Mucosa of descending colon (tissue), 3 donors: Measurements from ENCODE around the gene ZDHHC13. TPM values are rescaled to one million over a fixed set of nuclear protein-coding genes. Genes with fewer than 3 reads are reported as not detected.

ENCODE experiments used
- ATAC-seq: fragments of 200-7000 bp; cut with Tn5 transposase; one replicate; pipeline ENCODE4 v1.9.1; 2020; ENCODE audit warnings: mild to moderate bottlenecking, moderate library complexity
- DNase-seq, 3 donors: peaks; one replicate each; pipeline ENCODE4 v3.0.0-alpha.2; 2020
- H3K36me3 ChIP-seq: fragments of 200-600 bp; one replicate; pipeline ENCODE4 v1.8.0; 2021; ENCODE audit warnings: low read depth, mild to moderate bottlenecking
- H3K4me1 ChIP-seq: fragments of 200-600 bp; one replicate; pipeline ENCODE4 v1.8.0; 2021; ENCODE audit warnings: low read depth, mild to moderate bottlenecking
- H3K4me3 ChIP-seq: fragments of 200-600 bp; one replicate; pipeline ENCODE4 v1.8.0; 2021; ENCODE audit warnings: mild to moderate bottlenecking
- H3K9me3 ChIP-seq: fragments of 200-600 bp; one replicate; pipeline ENCODE4 v1.8.0; 2021; ENCODE audit warnings: mild to moderate bottlenecking
- intact Hi-C, 2 donors: fragments of 100-400 bp; cut with DNase I in 1 of 2; cut with micrococcal nuclease in 1 of 2; formaldehyde crosslinking; loops; one replicate each; pipeline versions ENCODE4 v1.11.0 to v1.11.1; 2022; cut with DNase I, micrococcal nuclease
- total RNA-seq, 3 donors: library from RNA; stranded (reverse); fragmentation: NEBNext Ultra II Directional in 2 of 3; extraction: Animal tissue kit (Norgen Biotek cat#: 25700) in 2 of 3; gene quantifications; one replicate each; pipeline versions ENCODE4 v1.2.1 to v1.2.4, GENCODE V29; 2021 to 2023
- TF ChIP-seq, protein P1 (sequence below): fragments of 200-600 bp; IDR thresholded peaks from one replicate; pipeline ENCODE4 v1.8.0; 2022; ENCODE audit warnings: antibody characterized with exemption, mild to moderate bottlenecking
- donor health status: DM: no; HTN: no; CAD: no; lungs with moderate emphysema.
- donor health status: DM: no; HTN: no; CAD: no.
- donor health status: DM: no; HTN: yes; CAD: no.

The ZDHHC13 gene
- total RNA-seq, 3 donors from 2014 or later, result 19.7 to 33.4 (median 27.2) TPM

- intact Hi-C loops, result no loop called here
Measured at GRCh38 chr11:19092850-19093249, 24.1 kb upstream of the ZDHHC13 start.

DNA sequence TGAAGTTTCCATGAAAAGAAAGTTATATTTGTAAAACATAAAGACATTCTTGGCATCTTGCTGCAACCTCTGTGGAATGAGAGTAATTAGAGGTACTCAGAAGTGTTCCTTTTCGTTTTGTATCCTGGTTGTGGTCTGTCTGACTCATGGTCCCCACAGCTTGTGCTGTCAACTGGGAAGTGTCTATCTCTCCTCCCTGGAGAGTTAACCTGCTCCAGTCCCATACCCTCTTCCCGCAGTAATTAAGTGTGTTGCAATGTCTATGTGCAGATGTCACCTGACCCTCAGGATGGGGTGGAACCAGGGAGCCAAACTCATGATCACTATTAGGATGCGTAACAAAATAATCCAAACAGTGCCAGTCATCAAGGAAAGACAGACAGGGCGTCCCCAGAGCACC, 23.0 kb upstream of the ZDHHC13 start:
- ATAC-seq (peak; percentile 75), DNase-seq (no peak)
- peaks cover 8% of the 10 kb centered on the region for H3K4me1 ChIP-seq
- H3K9me3 ChIP-seq, result no peaks in the 10 kb centered on the region
- TF ChIP-seq, protein P1, sequence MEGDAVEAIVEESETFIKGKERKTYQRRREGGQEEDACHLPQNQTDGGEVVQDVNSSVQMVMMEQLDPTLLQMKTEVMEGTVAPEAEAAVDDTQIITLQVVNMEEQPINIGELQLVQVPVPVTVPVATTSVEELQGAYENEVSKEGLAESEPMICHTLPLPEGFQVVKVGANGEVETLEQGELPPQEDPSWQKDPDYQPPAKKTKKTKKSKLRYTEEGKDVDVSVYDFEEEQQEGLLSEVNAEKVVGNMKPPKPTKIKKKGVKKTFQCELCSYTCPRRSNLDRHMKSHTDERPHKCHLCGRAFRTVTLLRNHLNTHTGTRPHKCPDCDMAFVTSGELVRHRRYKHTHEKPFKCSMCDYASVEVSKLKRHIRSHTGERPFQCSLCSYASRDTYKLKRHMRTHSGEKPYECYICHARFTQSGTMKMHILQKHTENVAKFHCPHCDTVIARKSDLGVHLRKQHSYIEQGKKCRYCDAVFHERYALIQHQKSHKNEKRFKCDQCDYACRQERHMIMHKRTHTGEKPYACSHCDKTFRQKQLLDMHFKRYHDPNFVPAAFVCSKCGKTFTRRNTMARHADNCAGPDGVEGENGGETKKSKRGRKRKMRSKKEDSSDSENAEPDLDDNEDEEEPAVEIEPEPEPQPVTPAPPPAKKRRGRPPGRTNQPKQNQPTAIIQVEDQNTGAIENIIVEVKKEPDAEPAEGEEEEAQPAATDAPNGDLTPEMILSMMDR, result no peak
- intact Hi-C loops, result no loop called here
- no peaks in the 10 kb centered on the region for H3K36me3 ChIP-seq
- H3K4me3 ChIP-seq, result no peak overlapping the region

More at GRCh38 chr11:19092850-19093249, 24.1 kb upstream of the ZDHHC13 start:
- Histone ChIP-seq H3K4me1 (peaks cover 8% of the 10 kb centered on the region), H3K36me3 (no peaks in the 10 kb centered on the region), H3K9me3 (no peaks in the 10 kb centered on the region), H3K4me3 (no peak overlapping the region)
- TF ChIP-seq, protein P1, result no peak
- no peak for ATAC-seq
- no peak for DNase-seq

DNA sequence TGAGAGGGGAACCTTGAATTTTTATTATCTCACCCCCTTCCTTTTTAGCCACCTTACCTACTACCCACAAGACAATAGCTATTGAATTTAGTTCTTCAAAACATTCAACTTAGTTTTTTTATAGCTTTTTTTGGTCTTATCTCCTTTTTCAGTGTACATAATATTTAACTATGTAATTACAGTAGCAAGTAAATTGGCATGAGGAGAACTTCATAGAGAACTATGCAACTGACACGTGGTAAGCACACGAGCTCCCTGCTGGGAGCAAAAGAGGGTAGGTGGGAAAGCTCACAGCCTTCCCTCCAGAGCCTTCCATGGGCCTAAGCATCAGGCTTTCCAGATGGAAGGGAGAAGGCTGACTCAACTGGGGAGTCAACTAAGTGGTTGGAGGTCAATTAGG, 22.1 kb upstream of the ZDHHC13 start:
- intact Hi-C loops, result no loop called here
- DNase-seq, result no peak
- no peaks in the 10 kb centered on the region for H3K36me3 ChIP-seq
- peaks cover 8% of the 10 kb centered on the region for H3K4me1 ChIP-seq
- ATAC-seq, result peak; percentile 32
- TF ChIP-seq, protein P1, result no peak
- H3K9me3 ChIP-seq, result no peaks in the 10 kb centered on the region
- H3K4me3 ChIP-seq, result no peak overlapping the region

DNA sequence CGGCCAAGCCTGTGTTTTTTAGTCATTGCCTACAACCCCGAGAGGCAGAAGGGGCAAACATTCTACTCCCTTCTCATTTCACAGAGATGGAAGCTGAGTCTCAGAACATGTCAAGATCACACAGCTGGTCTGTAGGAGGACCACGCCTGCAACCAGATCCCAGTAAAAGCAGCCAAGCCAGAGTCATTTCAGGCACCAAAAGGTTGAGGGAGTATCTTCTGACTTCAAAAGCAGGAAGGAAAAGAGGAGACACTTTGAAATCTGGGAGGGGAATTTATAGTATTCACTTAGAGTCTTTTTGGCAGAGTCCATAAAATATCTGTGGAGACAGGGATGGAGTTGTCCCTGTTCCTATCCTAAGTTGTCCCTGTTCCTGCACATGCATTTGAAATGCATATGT, 17.9 kb upstream of the ZDHHC13 start:
- no peak overlapping the region for H3K4me3 ChIP-seq
- DNase-seq, result no peak
- no peaks in the 10 kb centered on the region for H3K9me3 ChIP-seq
- intact Hi-C loops, result no loop called here
- no peaks in the 10 kb centered on the region for H3K36me3 ChIP-seq
- peaks cover 8% of the 10 kb centered on the region for H3K4me1 ChIP-seq
- TF ChIP-seq, protein P1, result no peak
- no peak for ATAC-seq

GRCh38 chr11:19100885-19101284, 16.1 kb upstream of the ZDHHC13 start:
- TF ChIP-seq, protein P1, result no peak
- Histone ChIP-seq H3K4me1 (peaks cover 8% of the 10 kb centered on the region), H3K9me3 (no peaks in the 10 kb centered on the region), H3K4me3 (no peak overlapping the region), H3K36me3 (no peaks in the 10 kb centered on the region)
- intact Hi-C loops, result no loop called here
- ATAC-seq, result no peak
- no peak for DNase-seq
